ENCODE measurements around the gene INS.
A peak's percentile ranks its signal among the peaks of the same experiment; 100 is the strongest.

Gene INS

GRCh38 chr11:2164081-2164480 lies 3.1 kb upstream of the INS start:
- ATAC-seq = no peak

DNA sequence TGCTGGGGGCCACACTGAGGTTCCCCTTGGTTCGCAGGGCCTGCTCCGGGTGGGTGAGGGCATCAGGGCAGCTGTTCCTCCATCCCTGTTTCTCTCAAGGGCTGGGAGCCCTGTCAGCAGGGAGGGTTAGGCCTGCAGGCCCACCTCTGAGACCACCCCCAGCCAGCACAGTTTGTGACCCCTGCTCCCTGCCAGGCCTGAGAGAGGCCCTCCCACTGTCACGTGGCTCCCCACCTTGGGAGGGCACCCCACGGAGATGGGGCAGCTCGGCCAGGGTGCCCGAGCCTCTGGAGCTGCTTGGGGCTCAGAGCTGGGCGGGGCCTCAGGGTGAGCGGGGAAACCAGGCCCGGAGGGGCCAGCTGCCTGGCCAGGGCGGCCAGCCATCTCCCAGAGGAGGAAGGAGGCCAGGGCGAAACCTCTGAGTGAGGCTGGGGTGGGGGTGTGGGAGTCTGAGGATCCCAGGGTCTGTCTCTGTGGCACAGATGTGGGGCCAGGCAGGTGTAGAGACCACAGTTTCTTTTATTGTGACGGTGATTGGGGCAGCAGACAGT lies 2.5 kb upstream of the INS start:
- ATAC-seq = no peak

GRCh38 chr11:2159536-2160413 lies 1.2 kb downstream of the INS start:
- no peak for ATAC-seq

- no peak for ATAC-seq
These were observed 2.0 kb downstream of the INS start for GRCh38 chr11:2158966-2159365.

DNA sequence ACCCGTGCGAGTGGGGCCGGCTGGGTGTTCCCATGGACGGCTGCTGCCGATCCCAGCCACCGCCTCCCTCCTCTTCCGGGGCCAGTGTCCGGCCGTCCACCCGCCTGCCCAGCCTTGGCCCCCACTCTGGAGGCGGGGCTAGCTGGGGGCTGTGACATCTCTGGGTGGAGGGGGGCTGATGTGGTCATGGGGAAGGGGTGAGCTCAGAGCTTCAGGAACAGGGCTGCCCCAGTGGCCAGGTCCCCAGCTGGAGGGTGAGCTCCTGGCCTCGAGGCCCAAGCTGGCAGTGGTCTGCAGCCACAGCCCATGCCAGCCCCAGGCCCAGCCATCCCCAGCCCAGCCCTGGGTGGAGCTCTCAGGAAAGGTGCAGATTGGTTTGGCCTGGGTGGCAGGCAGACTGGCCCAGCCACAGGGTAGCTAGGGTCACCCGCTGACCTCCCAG lies 2.7 kb downstream of the INS start:
- ATAC-seq = no peak

- ATAC-seq = no peak
These were observed 3.5 kb downstream of the INS start for GRCh38 chr11:2157294-2158040.

DNA sequence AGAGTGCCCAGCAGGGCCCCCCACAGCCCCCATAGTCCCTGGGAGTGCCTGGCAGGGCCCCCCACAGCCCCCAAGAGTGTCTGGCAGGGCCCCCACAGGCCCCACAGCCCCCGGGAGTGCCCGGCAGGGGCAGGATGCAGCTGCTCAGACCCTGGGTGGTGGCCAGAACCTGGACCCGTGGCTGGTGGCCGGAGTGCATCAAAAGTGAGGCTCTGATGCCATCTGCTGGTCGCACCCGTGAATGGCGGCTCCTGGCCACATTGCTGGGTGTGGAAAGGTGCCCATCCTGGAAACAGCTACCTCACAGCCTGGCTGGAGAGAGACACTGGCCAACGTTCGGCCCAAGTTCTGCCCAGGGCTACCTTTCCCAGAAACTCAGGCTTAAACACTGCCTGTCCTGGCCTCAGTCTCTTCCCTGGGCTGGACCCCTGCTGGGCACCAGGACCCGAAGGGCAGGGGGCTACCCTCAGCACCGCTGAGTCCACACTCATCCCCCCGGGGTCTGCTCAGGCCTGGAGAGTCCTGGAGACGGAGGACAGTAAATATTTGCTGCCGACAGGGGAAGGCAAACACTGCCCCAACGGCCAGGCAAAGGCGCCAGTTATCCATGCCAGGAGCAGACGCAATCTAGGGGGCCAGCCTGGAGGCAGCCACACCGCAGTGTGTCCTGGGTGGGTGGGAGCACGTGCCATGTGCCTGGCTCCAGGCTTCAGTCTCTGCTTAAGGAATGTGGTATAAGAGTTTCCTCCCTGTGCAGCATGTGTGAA lies 4.4 kb downstream of the INS start:
- ATAC-seq = no peak

GRCh38 chr11:2155511-2155910 lies 5.5 kb downstream of the INS start:
- no peak for ATAC-seq

GRCh38 chr11:2154889-2155288 lies 6.1 kb downstream of the INS start:
- no peak for ATAC-seq

- ATAC-seq = no peak
These were observed 6.8 kb downstream of the INS start for GRCh38 chr11:2154195-2154585.

GRCh38 chr11:2153581-2154194 lies 7.3 kb downstream of the INS start:
- no peak for ATAC-seq

DNA sequence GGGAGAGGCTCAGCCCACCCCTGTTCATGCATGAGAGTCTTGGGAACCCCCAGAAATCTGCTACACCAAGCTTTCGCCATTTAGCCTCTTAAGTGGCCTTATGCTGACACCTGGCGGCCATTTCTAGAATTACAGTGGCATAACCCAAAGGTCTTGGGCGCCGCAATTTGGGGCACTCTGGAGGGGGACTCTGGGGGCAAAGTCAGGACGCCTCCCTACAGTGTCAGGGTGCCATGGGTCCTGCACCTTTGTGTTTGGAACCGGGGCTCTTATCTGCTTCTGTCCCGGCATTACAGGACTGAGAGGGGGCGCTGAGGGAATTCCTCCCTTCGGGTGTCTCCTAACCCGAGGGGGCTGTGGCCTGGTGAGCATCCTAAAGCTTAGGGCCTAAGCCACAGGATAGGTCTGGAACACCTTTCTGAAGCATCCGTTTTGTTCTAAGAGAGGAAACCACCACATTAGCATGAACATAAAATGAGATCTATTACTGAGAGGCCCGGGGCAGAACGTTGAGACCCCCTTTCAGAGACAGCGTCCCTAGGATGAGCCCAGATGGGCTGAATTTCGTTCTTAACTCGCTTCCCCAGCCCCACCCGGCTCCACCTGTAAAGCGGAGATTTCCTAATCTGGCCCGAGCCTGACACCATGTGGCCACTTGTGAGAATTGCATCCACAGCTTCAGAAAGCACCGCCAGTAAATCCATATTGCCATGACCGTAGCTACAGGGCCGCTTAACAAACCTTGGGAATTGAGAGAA lies 9.3 kb downstream of the INS start:
- peak; percentile 70 to 73 for ATAC-seq

GRCh38 chr11:2149864-2150847 lies 10.9 kb downstream of the INS start:
- ATAC-seq = no peak

DNA sequence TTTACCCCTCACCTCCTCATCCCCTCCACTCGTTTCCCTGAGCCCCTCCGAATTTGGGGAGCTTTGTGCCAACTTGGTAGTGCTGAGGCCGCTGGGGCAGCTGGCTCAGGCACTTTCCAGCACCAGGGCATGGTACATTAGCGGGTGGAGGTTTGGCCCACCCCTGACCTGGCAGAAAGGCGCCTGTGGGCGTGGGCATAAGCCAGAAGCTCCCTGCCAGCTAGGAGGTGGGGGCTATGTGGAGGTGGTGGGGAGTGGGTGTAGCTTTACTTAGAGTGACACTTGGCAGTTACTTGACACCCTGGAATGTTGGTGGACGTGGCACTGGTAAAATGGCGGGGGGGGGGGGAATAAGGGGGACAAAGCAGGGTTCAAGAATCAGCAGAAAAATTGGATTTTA lies 11.5 kb downstream of the INS start:
- ATAC-seq = no peak

- no peak for ATAC-seq
These were observed 12.4 kb downstream of the INS start for GRCh38 chr11:2148595-2148994.

- ATAC-seq = no peak
These were observed 13.6 kb downstream of the INS start for GRCh38 chr11:2147391-2147790.

DNA sequence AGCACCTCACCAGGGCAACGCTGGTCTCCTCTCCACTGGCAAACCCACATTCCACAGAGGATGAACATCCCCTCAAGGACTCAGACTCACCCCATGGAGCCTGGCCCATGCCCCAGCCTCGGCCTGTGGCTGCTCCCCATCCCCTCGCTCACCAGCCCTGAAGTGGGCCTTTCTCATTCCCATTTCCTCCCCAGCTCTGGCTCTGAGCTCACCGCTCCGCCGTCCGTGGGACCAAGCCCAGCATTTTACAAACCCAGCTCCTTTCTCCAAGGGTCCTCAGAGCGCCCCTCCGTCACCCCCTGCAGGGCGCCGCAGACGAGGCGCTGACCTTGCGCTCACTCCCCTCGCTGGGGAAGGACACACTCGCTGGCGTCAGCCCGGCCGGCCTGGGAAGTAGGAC lies 15.0 kb downstream of the INS start:
- no peak for ATAC-seq

DNA sequence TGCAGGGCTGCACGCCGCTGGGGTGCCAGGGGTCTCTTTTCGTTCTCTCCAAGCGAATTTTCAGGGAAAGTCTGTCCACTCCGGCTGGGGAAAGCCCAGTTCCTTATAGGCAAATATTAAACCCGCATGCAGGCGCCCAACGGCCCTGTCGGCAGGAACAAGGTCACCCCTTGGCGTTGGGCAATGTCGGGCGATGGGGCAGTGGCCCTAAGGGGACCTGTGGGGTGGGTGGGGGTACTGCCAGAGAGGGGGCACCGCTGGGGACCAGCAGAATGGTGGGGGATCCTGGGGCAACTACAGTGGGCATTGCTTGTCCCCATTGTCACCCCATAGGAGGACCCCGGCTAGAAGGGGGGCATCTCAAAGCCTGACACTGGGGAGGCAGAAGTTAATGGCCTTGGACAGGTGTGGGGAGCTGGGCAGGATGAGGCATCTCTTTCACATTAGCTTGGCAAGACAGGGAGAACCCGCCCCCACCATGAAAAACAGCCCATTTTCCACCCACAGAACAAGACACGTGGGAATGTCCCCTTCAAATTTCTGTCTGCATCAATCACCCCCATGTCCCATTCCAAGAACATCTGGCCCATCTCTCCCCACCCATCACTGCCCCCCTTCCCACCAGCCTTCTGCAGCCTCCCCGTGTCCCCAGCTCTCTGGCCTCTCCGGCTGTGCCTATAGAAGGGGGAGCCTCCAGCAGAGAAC lies 16.3 kb downstream of the INS start:
- no peak for ATAC-seq

DNA sequence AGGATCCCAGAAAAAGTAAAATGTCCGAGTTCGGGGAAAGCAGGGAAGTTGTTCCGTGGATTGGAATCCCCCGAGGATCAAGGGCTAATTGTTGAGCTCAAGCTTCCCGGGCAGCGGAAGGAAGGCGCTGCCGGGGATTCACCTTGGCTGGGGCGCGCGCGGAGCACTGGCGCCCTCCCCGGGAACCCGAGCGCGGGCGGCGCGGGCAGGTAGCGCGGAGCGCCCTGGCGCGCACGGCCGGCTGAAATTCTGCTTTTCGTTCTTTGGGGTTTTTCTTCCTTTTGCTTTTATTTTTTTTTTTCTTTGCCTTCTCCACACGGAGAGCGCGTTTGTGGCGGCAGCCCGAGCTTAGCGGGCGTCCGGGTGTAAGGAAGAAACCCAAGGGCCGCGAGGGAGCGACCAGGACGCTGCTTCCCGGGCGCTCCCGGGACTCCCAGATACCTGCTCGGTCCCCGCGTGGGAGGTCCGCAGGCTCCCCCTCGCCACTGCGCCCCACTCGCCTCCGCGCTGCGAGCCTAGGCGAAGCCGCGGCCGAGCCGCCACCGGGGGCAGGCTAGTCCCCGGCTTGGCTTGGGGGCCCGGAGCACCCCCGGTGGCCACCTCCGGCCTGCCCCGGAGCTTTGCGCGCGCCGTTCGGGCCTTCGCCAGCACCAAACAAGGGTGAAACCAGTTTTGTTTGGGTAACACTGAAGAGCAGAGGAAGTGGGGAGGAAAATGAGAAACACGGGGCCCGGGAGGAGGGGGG lies 17.0 kb downstream of the INS start:
- no peak for ATAC-seq

Data from activated CD4-positive, CD25-positive, alpha-beta regulatory T cell treated with anti-CD3 and anti-CD28 coated beads, Interleukin-2, amount 50 U/mL, for 24 hours (primary cell).